ENCODE measurements around the gene CEACAM20.
"Not testable (repeated sequence)": the region's sequence is repeated elsewhere in the genome, so short reads cannot be mapped to it uniquely, and the experiment has no call there.

The CEACAM20 gene

DNA sequence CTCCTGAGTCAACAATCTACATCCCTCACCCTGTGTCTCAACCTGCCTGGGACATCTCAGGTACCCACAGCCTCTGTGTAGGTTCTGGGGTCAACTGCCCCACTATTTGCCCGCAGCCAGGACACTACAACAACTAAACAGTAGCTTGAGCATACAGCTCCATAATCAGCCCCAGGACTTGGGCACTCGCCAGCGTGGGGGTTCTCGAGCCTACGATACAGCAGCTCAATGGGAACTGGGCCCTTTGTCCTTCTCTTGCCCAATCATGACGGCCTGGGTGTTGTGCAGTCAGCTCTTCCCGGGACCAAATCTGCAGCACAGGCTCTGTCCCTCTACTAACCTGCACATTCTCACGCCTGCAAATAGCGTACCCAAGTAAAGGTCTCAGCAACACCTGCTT, 30.5 kb downstream of the CEACAM20 start:
- in situ Hi-C loops (cut with MboI; ENCODE audit: low sequenced_read_pairs): no loop called here

DNA sequence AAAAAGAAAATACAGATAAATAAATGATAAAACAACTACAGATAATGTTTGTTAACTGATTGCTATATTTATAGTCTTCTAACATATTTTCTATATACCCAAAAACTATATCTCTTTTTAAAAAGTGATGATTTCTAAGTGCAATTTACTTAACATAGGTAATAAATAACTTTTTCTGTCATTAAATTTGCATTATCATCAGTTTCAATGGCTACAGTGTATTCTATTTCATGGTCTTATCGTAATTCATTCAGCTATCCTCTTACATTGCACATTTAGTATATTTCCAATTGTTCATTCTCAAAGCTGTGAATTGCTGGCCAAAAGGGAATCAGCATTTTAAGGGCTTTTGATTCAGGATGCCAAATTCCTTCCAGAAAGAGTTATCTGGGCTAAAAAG, 32.8 kb downstream of the CEACAM20 start:
- in situ Hi-C loops (cut with MboI; ENCODE audit: low sequenced_read_pairs): no loop called here

- in situ Hi-C loops (cut with MboI; ENCODE audit: low sequenced_read_pairs): no loop called here
Observed at GRCh38 chr19:44476559-44477408, 52.7 kb downstream of the CEACAM20 start.

- in situ Hi-C loops (cut with MboI; ENCODE audit: low sequenced_read_pairs): not testable (repeated sequence)
Observed at GRCh38 chr19:44468730-44469129, 60.7 kb downstream of the CEACAM20 start.

GRCh38 chr19:44462600-44463286, 66.7 kb downstream of the CEACAM20 start:
- in situ Hi-C loops (cut with MboI; ENCODE audit: low sequenced_read_pairs): not testable (repeated sequence)
